ENCODE data around the gene POLD1. TPM values are rescaled to one million over a fixed set of nuclear protein-coding genes. Genes with fewer than 3 reads are reported as not detected.

The POLD1 gene
- total RNA-seq, 2 donors from 2014 or later, result 146 to 202 TPM

- Mint-ChIP-seq H3K4me1 (no peaks in the 10 kb centered on the region), H3K4me3 (no peak overlapping the region), H3K9me3 (no peaks in the 10 kb centered on the region), H3K27ac (no peak overlapping the region), H3K36me3 (ENCODE audit: low read depth) (no peaks in the 10 kb centered on the region), H3K27me3 (peaks cover 22% of the 10 kb centered on the region)
- ATAC-seq (replicated peaks), result no peak
Measured at GRCh38 chr19:50444059-50444458, 59.9 kb downstream of the POLD1 start.

GRCh38 chr19:50447053-50447452, 62.9 kb downstream of the POLD1 start:
- Mint-ChIP-seq H3K9me3 (no peaks in the 10 kb centered on the region), H3K27me3 (peaks cover 16% of the 10 kb centered on the region), H3K4me1 (no peaks in the 10 kb centered on the region), H3K4me3 (no peak overlapping the region), H3K36me3 (ENCODE audit: low read depth) (no peaks in the 10 kb centered on the region), H3K27ac (no peak overlapping the region)
- no peak for ATAC-seq (replicated peaks)

- Mint-ChIP-seq H3K27me3 (peaks cover 16% of the 10 kb centered on the region), H3K9me3 (no peaks in the 10 kb centered on the region), H3K4me1 (no peaks in the 10 kb centered on the region), H3K36me3 (ENCODE audit: low read depth) (no peaks in the 10 kb centered on the region), H3K4me3 (no peak overlapping the region), H3K27ac (no peak overlapping the region)
- ATAC-seq (replicated peaks), result no peak
Measured at GRCh38 chr19:50447750-50448149, 63.6 kb downstream of the POLD1 start.

GRCh38 chr19:50449236-50449899, 65.2 kb downstream of the POLD1 start:
- Mint-ChIP-seq H3K4me3 (no peak overlapping the region), H3K36me3 (ENCODE audit: low read depth) (no peaks in the 10 kb centered on the region), H3K4me1 (no peaks in the 10 kb centered on the region), H3K27ac (no peak overlapping the region), H3K9me3 (no peaks in the 10 kb centered on the region), H3K27me3 (peaks cover 6% of the 10 kb centered on the region)
- ATAC-seq (replicated peaks), result no peak

DNA sequence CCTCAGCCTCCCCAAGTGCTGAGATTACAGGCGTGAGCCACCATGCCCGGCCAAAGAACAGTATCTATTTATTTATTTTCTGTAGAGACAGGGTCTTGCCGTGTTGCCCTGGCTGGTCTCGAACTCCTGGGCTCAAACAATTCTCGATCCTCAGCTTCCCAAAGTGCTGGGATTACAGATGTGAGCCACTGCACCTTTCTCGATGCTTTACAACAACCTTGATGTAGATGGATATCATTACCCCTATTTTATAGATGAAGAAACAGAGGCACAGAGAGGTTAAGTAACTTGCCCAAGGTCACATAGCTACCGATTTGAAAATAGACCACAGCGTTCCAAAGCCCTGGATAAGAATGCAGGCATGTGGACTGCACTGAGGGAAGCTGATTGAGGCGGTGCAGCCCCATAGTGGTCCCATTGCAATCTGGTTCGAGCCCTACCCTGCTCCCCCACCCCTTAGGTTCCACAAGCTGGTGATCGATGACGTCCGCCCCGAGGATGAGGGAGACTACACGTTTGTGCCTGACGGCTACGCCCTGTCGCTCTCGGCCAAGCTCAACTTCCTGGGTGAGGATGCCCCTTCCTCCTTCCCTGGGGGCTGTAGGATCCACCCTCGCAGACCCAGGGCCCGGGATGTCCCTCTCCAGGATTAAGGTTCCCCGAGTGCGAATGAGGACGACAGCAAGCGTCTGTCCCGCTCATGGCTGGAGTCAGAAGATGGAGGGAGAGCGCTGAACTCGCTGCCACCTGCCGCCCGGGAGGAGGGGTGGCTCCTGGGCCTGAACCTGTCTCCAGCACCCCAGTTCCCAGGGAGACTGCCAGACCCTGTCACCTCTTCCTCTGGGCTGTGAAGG, 66.4 kb downstream of the POLD1 start:
- Mint-ChIP-seq H3K36me3 (ENCODE audit: low read depth) (no peaks in the 10 kb centered on the region), H3K27ac (no peak overlapping the region), H3K4me1 (no peaks in the 10 kb centered on the region), H3K4me3 (peak overlapping the region; percentile 18), H3K9me3 (no peaks in the 10 kb centered on the region), H3K27me3 (peaks cover 3% of the 10 kb centered on the region)
- no peak for ATAC-seq (replicated peaks)

DNA sequence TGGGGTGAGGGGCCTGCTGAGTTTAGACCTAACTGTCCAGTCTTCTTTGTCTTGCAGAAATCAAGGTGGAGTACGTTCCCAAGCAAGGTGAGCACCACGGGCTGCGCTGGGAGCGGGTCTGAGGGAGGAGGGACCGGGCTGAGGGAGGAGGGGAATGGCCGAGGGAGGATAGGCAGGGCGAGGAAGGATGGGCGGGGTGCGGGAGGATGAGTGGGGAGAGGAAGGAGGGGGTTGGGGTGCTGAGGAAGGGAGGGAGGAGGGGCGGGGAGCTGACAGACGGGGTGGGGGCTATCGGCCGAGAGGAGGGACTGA, 67.0 kb downstream of the POLD1 start:
- no peaks in the 10 kb centered on the region for H3K4me1 Mint-ChIP-seq
- peak overlapping the region; percentile 18 for H3K4me3 Mint-ChIP-seq
- no peak overlapping the region for H3K27ac Mint-ChIP-seq
- H3K36me3 Mint-ChIP-seq (ENCODE audit: low read depth), result no peaks in the 10 kb centered on the region
- H3K9me3 Mint-ChIP-seq, result no peaks in the 10 kb centered on the region
- peaks cover 8% of the 10 kb centered on the region for H3K27me3 Mint-ChIP-seq
- ATAC-seq (replicated peaks), result no peak

- H3K9me3 Mint-ChIP-seq, result no peaks in the 10 kb centered on the region
- no peak for ATAC-seq (replicated peaks)
- no peak overlapping the region for H3K27ac Mint-ChIP-seq
- H3K4me1 Mint-ChIP-seq, result no peaks in the 10 kb centered on the region
- no peak overlapping the region for H3K4me3 Mint-ChIP-seq
- no peaks in the 10 kb centered on the region for H3K36me3 Mint-ChIP-seq (ENCODE audit: low read depth)
- peaks cover 14% of the 10 kb centered on the region for H3K27me3 Mint-ChIP-seq
Measured at GRCh38 chr19:50453243-50453642, 69.1 kb downstream of the POLD1 start.

GRCh38 chr19:50455992-50456391, 71.8 kb downstream of the POLD1 start:
- peaks cover 6% of the 10 kb centered on the region for H3K4me1 Mint-ChIP-seq
- H3K9me3 Mint-ChIP-seq, result no peaks in the 10 kb centered on the region
- no peak overlapping the region for H3K4me3 Mint-ChIP-seq
- no peak for ATAC-seq (replicated peaks)
- no peak overlapping the region for H3K27ac Mint-ChIP-seq
- no peaks in the 10 kb centered on the region for H3K36me3 Mint-ChIP-seq (ENCODE audit: low read depth)
- peaks cover 11% of the 10 kb centered on the region for H3K27me3 Mint-ChIP-seq

DNA sequence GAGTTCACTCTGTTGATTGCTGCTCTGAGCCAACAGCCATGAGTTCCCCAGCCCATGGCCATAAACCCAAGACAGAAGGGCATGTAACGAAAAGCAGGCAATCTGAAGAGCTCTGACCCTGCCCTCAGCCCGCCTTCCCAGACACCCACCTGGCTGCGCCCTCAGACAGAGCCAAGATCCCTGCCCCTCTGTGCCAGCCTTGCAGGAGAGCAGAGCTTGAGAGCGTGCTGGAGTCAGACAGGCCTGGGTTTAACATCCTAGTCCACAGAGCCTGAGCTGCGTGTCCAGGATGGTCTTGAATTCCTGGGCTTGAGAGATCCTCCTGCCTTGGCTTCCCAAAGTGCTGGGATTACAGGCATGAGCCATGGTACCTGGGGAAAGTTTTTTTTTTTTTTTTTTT, 73.2 kb downstream of the POLD1 start:
- Mint-ChIP-seq H3K36me3 (ENCODE audit: low read depth) (no peaks in the 10 kb centered on the region), H3K9me3 (no peaks in the 10 kb centered on the region), H3K4me1 (peaks cover 12% of the 10 kb centered on the region), H3K27me3 (peaks cover 11% of the 10 kb centered on the region), H3K27ac (no peak overlapping the region), H3K4me3 (no peak overlapping the region)
- no peak for ATAC-seq (replicated peaks)

GRCh38 chr19:50458396-50459066, 74.4 kb downstream of the POLD1 start:
- H3K36me3 Mint-ChIP-seq (ENCODE audit: low read depth), result no peaks in the 10 kb centered on the region
- H3K27me3 Mint-ChIP-seq, result peaks cover 15% of the 10 kb centered on the region
- no peaks in the 10 kb centered on the region for H3K9me3 Mint-ChIP-seq
- no peak overlapping the region for H3K4me3 Mint-ChIP-seq
- no peak overlapping the region for H3K27ac Mint-ChIP-seq
- ATAC-seq (replicated peaks), result no peak
- H3K4me1 Mint-ChIP-seq, result peaks cover 12% of the 10 kb centered on the region

- Mint-ChIP-seq H3K4me1 (peaks cover 12% of the 10 kb centered on the region), H3K27ac (no peak overlapping the region), H3K4me3 (no peak overlapping the region), H3K36me3 (ENCODE audit: low read depth) (no peaks in the 10 kb centered on the region), H3K27me3 (peaks cover 15% of the 10 kb centered on the region), H3K9me3 (no peaks in the 10 kb centered on the region)
- ATAC-seq (replicated peaks), result no peak
Measured at GRCh38 chr19:50459067-50459456, 74.9 kb downstream of the POLD1 start.

GRCh38 chr19:50459638-50460037, 75.5 kb downstream of the POLD1 start:
- Mint-ChIP-seq H3K9me3 (no peaks in the 10 kb centered on the region), H3K36me3 (ENCODE audit: low read depth) (no peaks in the 10 kb centered on the region), H3K27me3 (peaks cover 15% of the 10 kb centered on the region), H3K4me3 (peak overlapping the region; percentile 50), H3K4me1 (peaks cover 12% of the 10 kb centered on the region), H3K27ac (no peak overlapping the region)
- ATAC-seq (replicated peaks), result no peak

DNA sequence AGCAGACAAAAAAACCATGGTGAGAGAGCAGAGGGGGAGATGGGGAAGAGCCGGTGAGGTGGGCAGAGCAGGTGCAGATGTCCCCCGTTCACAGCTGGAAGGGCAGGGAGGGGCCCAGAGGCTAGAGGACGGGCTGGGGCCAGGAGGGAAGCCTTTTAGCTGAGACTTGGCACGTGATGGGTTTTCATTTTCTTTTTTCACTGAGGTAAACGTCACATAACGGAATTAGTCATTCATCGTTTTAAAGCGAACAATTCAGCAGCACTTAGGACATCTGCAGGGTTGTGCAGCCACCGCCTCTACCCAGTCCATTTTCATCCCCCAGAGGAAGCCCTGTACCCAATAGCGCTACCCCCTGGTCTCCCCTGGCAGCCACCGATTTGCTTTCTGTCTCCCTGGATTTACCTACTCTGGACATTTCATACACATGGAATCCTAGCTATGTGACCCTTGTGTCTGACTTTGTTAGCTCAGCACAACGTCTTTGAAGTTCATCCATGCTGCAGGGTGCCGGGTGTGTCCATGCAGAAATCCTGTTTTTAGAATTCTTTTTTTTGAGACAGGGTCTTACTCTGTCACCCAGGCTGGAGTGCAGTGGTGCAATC, 76.1 kb downstream of the POLD1 start:
- Mint-ChIP-seq H3K4me3 (peak overlapping the region; percentile 50), H3K27me3 (peaks cover 15% of the 10 kb centered on the region), H3K9me3 (no peaks in the 10 kb centered on the region), H3K27ac (no peak overlapping the region), H3K36me3 (ENCODE audit: low read depth) (no peaks in the 10 kb centered on the region), H3K4me1 (peaks cover 12% of the 10 kb centered on the region)
- ATAC-seq (replicated peaks), result peak; percentile 80

DNA sequence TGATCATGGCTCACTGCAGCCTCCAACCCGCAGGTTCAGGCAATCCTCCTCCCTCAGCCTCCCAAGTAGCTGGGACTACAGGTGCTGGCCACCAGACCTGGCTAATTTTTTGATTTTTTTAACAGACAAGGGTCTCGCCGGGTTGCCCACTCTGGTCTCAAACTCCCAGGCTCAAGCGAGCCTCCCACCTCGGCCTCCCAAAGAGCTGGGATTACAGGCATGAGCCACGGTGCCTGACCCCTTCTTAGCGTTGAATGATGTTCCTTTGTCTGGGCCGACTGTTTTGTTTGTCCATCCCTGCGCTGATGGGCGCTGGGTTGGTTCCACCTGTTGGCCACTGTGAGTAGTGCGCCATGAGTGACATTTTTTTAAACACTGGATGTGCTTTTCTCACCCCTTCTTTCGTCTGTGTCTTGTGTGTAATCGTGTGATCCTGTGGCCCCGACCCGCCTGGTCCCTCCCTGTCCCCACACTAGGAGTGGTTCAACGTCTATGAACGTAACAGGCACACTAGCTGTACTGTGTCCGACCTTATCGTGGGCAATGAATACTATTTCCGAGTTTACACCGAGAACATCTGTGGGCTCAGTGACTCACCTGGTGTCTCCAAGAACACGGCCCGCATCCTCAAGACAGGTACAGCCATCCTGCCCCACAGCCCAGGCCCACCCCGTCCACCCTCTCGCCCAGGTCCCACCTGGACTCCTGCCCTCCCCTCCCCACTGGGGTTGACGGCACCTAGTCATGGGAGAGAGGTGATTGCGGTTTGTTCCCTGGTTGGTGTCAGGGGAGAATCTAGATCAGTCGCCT, 77.1 kb downstream of the POLD1 start:
- Mint-ChIP-seq H3K27ac (peak overlapping the region; percentile 57), H3K4me1 (peaks cover 12% of the 10 kb centered on the region), H3K9me3 (no peaks in the 10 kb centered on the region), H3K36me3 (ENCODE audit: low read depth) (no peaks in the 10 kb centered on the region), H3K27me3 (peaks cover 8% of the 10 kb centered on the region), H3K4me3 (no peak overlapping the region)
- peak; percentile 74 for ATAC-seq (replicated peaks)

All from activated T-helper 17 cell treated with anti-CD3 and anti-CD28 coated beads, Interleukin-2, amount 50 U/mL, for 72 hours (primary cell).